Measurements from ENCODE around the gene PCDH20.
"Not testable (repeated sequence)": the region's sequence is repeated elsewhere in the genome, so short reads cannot be mapped to it uniquely, and the experiment has no call there.

Gene PCDH20

GRCh38 chr13:61383111-61383510 is 32.5 kb downstream of the PCDH20 start:
- Histone ChIP-seq H3K9me2 (replicated peaks; ENCODE audit: control insufficient read depth, low read length) (no peaks in the 10 kb centered on the region), H3K4me3 (ENCODE audit: low read length) (no peak overlapping the region), H3K79me2 (ENCODE audit: control insufficient read depth, low read length) (no peaks in the 10 kb centered on the region), H3K4me2 (ENCODE audit: low read length) (no peak overlapping the region), H3K36me3 (ENCODE audit: control insufficient read depth, low read length) (no peaks in the 10 kb centered on the region), H3K27me3 (ENCODE audit: control insufficient read depth, low read length) (no peaks in the 10 kb centered on the region), H3K27ac (ENCODE audit: low read depth, low read length) (no peak overlapping the region), H3K9me3 (ENCODE audit: control insufficient read depth, insufficient read depth, low read length) (no peaks in the 10 kb centered on the region), H3K4me1 (ENCODE audit: control insufficient read depth, low read length) (no peaks in the 10 kb centered on the region), H4K20me1 (ENCODE audit: control insufficient read depth, insufficient read depth, low read depth, low read length) (no peaks in the 10 kb centered on the region), H3F3A (ENCODE audit: control insufficient read depth, insufficient read depth) (no peaks in the 10 kb centered on the region)
- TF ChIP-seq EZH2phosphoT487 (IDR thresholded peaks at IDR 0.05; ENCODE audit: borderline replicate concordance, low read length), result no peak
- no peak for TF ChIP-seq CTCF (IDR thresholded peaks at IDR 0.05; ENCODE audit: low read depth, low read length, poor library complexity, severe bottlenecking)

GRCh38 chr13:61370520-61370919 is 45.1 kb downstream of the PCDH20 start:
- H3K4me3 ChIP-seq (ENCODE audit: low read length), result no peak overlapping the region
- H3K9me3 ChIP-seq (ENCODE audit: control insufficient read depth, insufficient read depth, low read length), result no peaks in the 10 kb centered on the region
- H3K4me1 ChIP-seq (ENCODE audit: control insufficient read depth, low read length), result no peaks in the 10 kb centered on the region
- H3K9me2 ChIP-seq (replicated peaks; ENCODE audit: control insufficient read depth, low read length), result no peaks in the 10 kb centered on the region
- no peak overlapping the region for H3K27ac ChIP-seq (ENCODE audit: low read depth, low read length)
- no peak overlapping the region for H3K4me2 ChIP-seq (ENCODE audit: low read length)
- no peak for TF ChIP-seq EZH2phosphoT487 (IDR thresholded peaks at IDR 0.05; ENCODE audit: borderline replicate concordance, low read length)
- TF ChIP-seq CTCF (IDR thresholded peaks at IDR 0.05; ENCODE audit: low read depth, low read length, poor library complexity, severe bottlenecking), result no peak
- no peaks in the 10 kb centered on the region for H3K36me3 ChIP-seq (ENCODE audit: control insufficient read depth, low read length)
- no peaks in the 10 kb centered on the region for H3F3A ChIP-seq (ENCODE audit: control insufficient read depth, insufficient read depth)
- no peaks in the 10 kb centered on the region for H3K79me2 ChIP-seq (ENCODE audit: control insufficient read depth, low read length)
- H4K20me1 ChIP-seq (ENCODE audit: control insufficient read depth, insufficient read depth, low read depth, low read length), result no peaks in the 10 kb centered on the region
- H3K27me3 ChIP-seq (ENCODE audit: control insufficient read depth, low read length), result no peaks in the 10 kb centered on the region

GRCh38 chr13:61364690-61365089 is 51.0 kb downstream of the PCDH20 start:
- not testable (repeated sequence) for H3K4me2 ChIP-seq (ENCODE audit: low read length); H3F3A ChIP-seq (ENCODE audit: control insufficient read depth, insufficient read depth); H3K4me3 ChIP-seq (ENCODE audit: low read length); H4K20me1 ChIP-seq (ENCODE audit: control insufficient read depth, insufficient read depth, low read depth, low read length); H3K9me2 ChIP-seq (replicated peaks; ENCODE audit: control insufficient read depth, low read length); H3K79me2 ChIP-seq (ENCODE audit: control insufficient read depth, low read length); H3K27me3 ChIP-seq (ENCODE audit: control insufficient read depth, low read length); H3K27ac ChIP-seq (ENCODE audit: low read depth, low read length); H3K4me1 ChIP-seq (ENCODE audit: control insufficient read depth, low read length); H3K36me3 ChIP-seq (ENCODE audit: control insufficient read depth, low read length); H3K9me3 ChIP-seq (ENCODE audit: control insufficient read depth, insufficient read depth, low read length)

GRCh38 chr13:61362522-61362921 is 53.1 kb downstream of the PCDH20 start:
- Histone ChIP-seq H3K27me3 (ENCODE audit: control insufficient read depth, low read length) (no peaks in the 10 kb centered on the region), H3K4me2 (ENCODE audit: low read length) (no peak overlapping the region)
- TF ChIP-seq EZH2phosphoT487 (IDR thresholded peaks at IDR 0.05; ENCODE audit: borderline replicate concordance, low read length) (no peak), CTCF (IDR thresholded peaks at IDR 0.05; ENCODE audit: low read depth, low read length, poor library complexity, severe bottlenecking) (no peak)

More at GRCh38 chr13:61362522-61362921, 53.1 kb downstream of the PCDH20 start:
- H3K36me3 ChIP-seq (ENCODE audit: control insufficient read depth, low read length), result no peaks in the 10 kb centered on the region
- H3K4me1 ChIP-seq (ENCODE audit: control insufficient read depth, low read length), result no peaks in the 10 kb centered on the region
- no peaks in the 10 kb centered on the region for H3K9me2 ChIP-seq (replicated peaks; ENCODE audit: control insufficient read depth, low read length)
- H4K20me1 ChIP-seq (ENCODE audit: control insufficient read depth, insufficient read depth, low read depth, low read length), result no peaks in the 10 kb centered on the region
- no peaks in the 10 kb centered on the region for H3F3A ChIP-seq (ENCODE audit: control insufficient read depth, insufficient read depth)
- no peak overlapping the region for H3K4me3 ChIP-seq (ENCODE audit: low read length)
- no peaks in the 10 kb centered on the region; the same call in 1 of the 2 replicates for H3K9me3 ChIP-seq (ENCODE audit: control insufficient read depth, insufficient read depth, low read length)
- no peaks in the 10 kb centered on the region for H3K79me2 ChIP-seq (ENCODE audit: control insufficient read depth, low read length)
- no peak overlapping the region for H3K27ac ChIP-seq (ENCODE audit: low read depth, low read length)

All from DOHH2 (cell line).